ENCODE data around the gene C21orf91. TPM values are rescaled to one million over a fixed set of nuclear protein-coding genes. Genes with fewer than 3 reads are reported as not detected.
"Not testable (repeated sequence)": the region's sequence is repeated elsewhere in the genome, so short reads cannot be mapped to it uniquely, and the experiment has no call there.

The C21orf91 gene
- total RNA-seq, 4 donors from 2014 or later: 3.6 to 14.2 (median 9.5) TPM

DNA sequence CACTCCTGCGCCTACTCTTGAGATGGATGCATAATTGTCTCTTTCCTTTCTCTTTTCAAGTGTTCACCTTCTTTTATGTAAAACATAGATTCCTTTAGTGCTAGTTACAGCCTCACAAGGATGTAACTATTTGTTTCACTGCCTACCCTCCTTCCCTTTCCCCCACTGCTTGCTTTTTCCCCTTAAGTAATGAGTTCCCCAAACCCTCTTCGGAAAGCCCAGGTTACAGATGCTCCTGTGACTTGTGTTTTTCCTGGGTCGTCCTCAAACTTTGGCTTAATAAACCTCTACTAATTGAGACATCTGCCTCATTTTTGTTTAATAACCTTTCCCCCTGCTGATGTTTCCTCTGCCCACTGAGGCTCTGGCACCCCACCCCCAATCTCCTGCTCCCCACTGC is 39.2 kb downstream of the C21orf91 start:
- peaks cover 0 to 4% (median 0%) of the 10 kb centered on the region in 3 donors for H3K36me3 ChIP-seq
- TF ChIP-seq POLR2A (IDR thresholded peaks at IDR 0.05) (no peak), EP300 (IDR thresholded peaks at IDR 0.05) (no peak)
- TF ChIP-seq, protein P1, sequence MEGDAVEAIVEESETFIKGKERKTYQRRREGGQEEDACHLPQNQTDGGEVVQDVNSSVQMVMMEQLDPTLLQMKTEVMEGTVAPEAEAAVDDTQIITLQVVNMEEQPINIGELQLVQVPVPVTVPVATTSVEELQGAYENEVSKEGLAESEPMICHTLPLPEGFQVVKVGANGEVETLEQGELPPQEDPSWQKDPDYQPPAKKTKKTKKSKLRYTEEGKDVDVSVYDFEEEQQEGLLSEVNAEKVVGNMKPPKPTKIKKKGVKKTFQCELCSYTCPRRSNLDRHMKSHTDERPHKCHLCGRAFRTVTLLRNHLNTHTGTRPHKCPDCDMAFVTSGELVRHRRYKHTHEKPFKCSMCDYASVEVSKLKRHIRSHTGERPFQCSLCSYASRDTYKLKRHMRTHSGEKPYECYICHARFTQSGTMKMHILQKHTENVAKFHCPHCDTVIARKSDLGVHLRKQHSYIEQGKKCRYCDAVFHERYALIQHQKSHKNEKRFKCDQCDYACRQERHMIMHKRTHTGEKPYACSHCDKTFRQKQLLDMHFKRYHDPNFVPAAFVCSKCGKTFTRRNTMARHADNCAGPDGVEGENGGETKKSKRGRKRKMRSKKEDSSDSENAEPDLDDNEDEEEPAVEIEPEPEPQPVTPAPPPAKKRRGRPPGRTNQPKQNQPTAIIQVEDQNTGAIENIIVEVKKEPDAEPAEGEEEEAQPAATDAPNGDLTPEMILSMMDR (IDR thresholded peaks at IDR 0.05): no peak
- H3K27me3 ChIP-seq: no peaks in the 10 kb centered on the region
- H3K27ac ChIP-seq: no peak overlapping the region
- no peaks in the 10 kb centered on the region for H3K4me1 ChIP-seq
- no peaks in the 10 kb centered on the region for H3K9me3 ChIP-seq
- 83 to 85% methylated on average over 3 of the region's 3 CpGs for WGBS, 2 donors
- no peak overlapping the region for H3K4me3 ChIP-seq
- no peak for DNase-seq (ENCODE audit: low spot score in 2 of 2)

DNA sequence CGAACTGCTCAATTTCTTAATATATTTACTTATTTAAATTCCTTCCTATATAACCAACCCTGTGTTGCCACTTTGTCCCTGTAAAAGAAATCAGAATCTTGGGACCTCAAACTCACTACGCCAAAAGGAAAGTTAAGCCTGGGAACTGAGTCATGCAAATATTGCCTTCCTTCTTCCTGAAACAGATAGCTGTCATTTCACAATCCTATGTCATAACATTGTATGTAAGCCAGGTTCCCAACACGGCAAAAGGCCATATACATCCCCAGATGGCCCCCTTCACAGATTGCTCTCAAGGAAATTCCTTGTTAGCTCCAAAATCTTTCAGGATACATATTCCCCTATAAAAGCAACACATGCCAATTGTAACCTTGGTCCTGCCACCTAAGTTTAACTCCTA is 39.7 kb downstream of the C21orf91 start:
- TF ChIP-seq EP300 (IDR thresholded peaks at IDR 0.05) (no peak), POLR2A (IDR thresholded peaks at IDR 0.05) (no peak)
- TF ChIP-seq, protein P1 (IDR thresholded peaks at IDR 0.05): no peak
- H3K36me3 ChIP-seq: no peaks in the 10 kb centered on the region
- H3K27me3 ChIP-seq: no peaks in the 10 kb centered on the region
- H3K27ac ChIP-seq: no peak overlapping the region
- DNase-seq (ENCODE audit: low spot score in 2 of 2): no peak
- no peaks in the 10 kb centered on the region for H3K4me1 ChIP-seq
- WGBS, 2 donors: 71 to 81% methylated on average over 3 of the region's 3 CpGs
- H3K4me3 ChIP-seq: no peak overlapping the region
- H3K9me3 ChIP-seq: no peaks in the 10 kb centered on the region

DNA sequence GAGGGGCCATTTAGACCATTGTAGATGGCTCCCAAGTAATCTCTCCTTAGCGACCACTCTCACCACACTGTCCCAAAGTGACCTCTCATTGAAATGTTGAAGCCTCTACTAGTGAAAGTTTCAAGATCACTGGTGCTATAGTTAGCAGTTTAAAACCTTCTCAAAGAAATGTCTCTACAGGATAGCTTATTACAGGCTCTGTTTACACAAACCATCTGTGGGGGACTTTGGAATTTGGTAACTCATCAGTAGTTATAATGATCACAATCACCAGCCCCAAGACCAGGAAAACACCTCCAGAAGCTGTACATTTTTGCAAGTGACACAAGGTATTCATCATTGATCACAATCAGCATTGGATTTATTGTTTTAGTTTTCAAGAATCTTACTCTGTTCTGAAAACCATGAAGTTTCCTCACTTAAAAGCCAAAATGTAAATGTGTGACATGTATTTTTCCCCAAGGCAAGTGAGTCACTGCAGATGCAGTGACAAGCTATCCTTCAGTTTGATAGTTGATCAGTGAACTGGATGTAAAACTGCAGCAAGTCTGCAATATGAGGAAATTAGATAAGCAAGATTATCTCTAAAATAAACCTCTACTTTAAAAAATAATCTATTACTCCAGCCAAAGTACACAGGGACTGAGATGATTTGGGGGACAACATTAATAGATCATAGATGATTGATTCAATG is 41.9 kb downstream of the C21orf91 start:
- Histone ChIP-seq H3K27ac (no peak overlapping the region), H3K4me1 (no peaks in the 10 kb centered on the region), H3K4me3 (no peak overlapping the region), H3K27me3 (no peaks in the 10 kb centered on the region), H3K36me3 (no peaks in the 10 kb centered on the region), H3K9me3 (peaks cover 0 to 8% (median 0%) of the 10 kb centered on the region in 4 donors)
- DNase-seq (ENCODE audit: low spot score in 2 of 2): no peak
- TF ChIP-seq EP300 (IDR thresholded peaks at IDR 0.05): no peak
- TF ChIP-seq POLR2A (IDR thresholded peaks at IDR 0.05): no peak
- TF ChIP-seq, protein P1 (IDR thresholded peaks at IDR 0.05): no peak
- 50 to 56% methylated on average over 1 of the region's 1 CpG for WGBS, 2 donors

DNA sequence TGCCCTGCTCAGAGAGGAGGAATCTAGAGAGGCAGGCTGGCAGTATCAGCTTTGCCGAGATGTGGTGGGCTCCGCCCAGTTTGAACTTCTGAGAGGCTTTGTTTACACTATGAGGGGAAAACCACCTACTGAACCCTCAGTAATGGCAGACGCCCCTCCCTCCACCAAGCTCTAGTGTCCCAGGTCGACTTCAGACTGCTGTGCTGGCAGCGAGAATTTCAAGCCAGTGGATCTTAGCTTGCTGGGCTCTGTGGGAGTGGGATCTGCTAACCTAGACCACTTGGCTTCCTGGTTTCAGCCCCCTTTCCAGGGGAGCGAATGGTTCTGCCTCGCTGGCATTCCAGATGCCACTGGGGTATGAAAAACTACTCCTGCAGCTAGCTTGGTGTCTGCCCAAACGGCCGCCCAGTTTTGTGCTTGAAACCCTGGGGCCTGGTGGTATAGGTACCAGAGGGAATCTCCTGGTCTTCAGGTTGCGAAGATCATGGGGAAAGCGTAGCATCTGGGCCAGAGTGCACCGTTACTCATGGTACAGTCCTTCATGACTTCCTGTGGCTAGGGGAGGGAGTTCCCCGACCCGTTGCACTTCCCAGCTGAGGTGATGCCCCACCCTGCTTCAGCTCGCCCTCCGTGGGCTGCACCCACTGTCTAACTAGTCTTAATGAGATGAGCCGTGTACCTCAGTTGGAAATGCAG is 43.6 kb downstream of the C21orf91 start:
- Histone ChIP-seq H3K4me3 (no peak overlapping the region), H3K27me3 (no peaks in the 10 kb centered on the region), H3K4me1 (no peaks in the 10 kb centered on the region), H3K27ac (peak overlapping the region in 1 of 4 donors; percentile 11), H3K36me3 (no peaks in the 10 kb centered on the region), H3K9me3 (peaks cover 0 to 16% (median 0%) of the 10 kb centered on the region in 4 donors)
- TF ChIP-seq, protein P1 (IDR thresholded peaks at IDR 0.05): no peak
- TF ChIP-seq EP300 (IDR thresholded peaks at IDR 0.05): no peak
- no peak for TF ChIP-seq POLR2A (IDR thresholded peaks at IDR 0.05)
- no peak for DNase-seq (ENCODE audit: low spot score in 2 of 2)
- 85 to 87% methylated on average over 17 of the region's 17 CpGs for WGBS, 2 donors

DNA sequence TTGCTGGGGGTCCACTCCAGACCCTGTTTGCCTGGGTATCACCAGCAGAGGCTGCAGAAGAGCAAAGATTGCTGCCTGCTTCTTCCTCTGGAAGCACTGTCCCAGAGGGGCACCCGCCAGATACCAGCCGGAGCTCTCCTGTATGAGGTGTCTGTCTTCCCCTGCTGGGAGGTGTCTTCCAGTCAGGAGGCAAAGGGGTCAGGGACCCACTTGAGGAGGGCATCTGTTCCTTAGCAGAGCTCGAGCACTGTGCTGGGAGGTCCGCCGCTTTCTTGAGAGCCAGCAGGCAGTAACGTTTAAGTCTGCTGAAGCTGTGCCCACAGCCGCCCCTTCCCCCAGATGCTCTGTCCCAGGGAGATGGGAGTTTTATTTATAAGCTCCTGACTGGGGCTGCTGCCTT is 44.1 kb downstream of the C21orf91 start:
- not testable (repeated sequence) for H3K4me1 ChIP-seq; H3K4me3 ChIP-seq; H3K36me3 ChIP-seq; DNase-seq (ENCODE audit: low spot score in 2 of 2); H3K27me3 ChIP-seq
- H3K9me3 ChIP-seq: peaks cover 0 to 16% (median 0%) of the 10 kb centered on the region in 4 donors
- WGBS, 2 donors: 89 to 92% methylated on average over 7 of the region's 7 CpGs
- H3K27ac ChIP-seq: peak overlapping the region in 1 of 4 donors; percentile 11

Data from tibial nerve (tissue), 4 donors.